ENCODE data around the gene C9orf78.

DNA sequence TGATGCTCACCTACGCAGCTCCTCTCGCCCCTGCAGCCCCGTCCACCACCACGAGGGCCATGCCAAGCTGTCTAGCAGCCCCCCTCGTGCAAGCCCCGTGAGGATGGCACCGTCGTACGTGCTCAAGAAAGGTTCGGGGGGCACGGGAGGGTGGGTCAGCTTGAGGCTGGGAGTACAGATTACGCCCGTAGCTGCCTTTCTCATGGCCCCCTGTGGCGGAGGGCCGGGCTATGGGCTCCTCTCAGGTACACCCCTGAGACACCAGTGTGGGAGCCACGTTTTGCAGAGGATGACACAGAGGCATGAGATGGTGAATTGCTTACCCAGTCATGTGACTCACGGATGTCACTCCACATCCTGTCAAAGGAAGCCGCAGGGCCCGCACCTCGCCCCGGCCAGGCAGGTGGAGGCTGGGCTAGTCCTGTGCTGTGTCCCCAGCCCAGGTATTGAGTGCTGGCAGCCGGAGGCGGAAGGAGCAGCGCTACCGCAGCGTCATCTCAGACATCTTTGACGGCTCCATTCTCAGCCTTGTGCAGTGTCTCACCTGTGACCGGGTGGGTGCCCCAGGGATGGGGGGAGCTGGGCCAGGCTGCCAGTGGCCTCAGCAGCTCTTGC is 33.9 kb upstream of the C9orf78 start:
- TF ChIP-seq, protein P1, sequence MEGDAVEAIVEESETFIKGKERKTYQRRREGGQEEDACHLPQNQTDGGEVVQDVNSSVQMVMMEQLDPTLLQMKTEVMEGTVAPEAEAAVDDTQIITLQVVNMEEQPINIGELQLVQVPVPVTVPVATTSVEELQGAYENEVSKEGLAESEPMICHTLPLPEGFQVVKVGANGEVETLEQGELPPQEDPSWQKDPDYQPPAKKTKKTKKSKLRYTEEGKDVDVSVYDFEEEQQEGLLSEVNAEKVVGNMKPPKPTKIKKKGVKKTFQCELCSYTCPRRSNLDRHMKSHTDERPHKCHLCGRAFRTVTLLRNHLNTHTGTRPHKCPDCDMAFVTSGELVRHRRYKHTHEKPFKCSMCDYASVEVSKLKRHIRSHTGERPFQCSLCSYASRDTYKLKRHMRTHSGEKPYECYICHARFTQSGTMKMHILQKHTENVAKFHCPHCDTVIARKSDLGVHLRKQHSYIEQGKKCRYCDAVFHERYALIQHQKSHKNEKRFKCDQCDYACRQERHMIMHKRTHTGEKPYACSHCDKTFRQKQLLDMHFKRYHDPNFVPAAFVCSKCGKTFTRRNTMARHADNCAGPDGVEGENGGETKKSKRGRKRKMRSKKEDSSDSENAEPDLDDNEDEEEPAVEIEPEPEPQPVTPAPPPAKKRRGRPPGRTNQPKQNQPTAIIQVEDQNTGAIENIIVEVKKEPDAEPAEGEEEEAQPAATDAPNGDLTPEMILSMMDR (IDR thresholded peaks at IDR 0.05) = no peak
- TF ChIP-seq POLR2A (IDR thresholded peaks at IDR 0.05) = no peak
- no peak for TF ChIP-seq POLR2AphosphoS5 (IDR thresholded peaks at IDR 0.05)

All from upper lobe of left lung (tissue), 4 donors.